ENCODE results near the gene SCP2D1. TPM values are rescaled to one million over a fixed set of nuclear protein-coding genes. Genes with fewer than 3 reads are reported as not detected.
"Not testable (repeated sequence)": the region's sequence is repeated elsewhere in the genome, so short reads cannot be mapped to it uniquely, and the experiment has no call there.

Gene SCP2D1
- total and polyA plus RNA-seq, 2 experiments from 2014 or later = not detected

DNA sequence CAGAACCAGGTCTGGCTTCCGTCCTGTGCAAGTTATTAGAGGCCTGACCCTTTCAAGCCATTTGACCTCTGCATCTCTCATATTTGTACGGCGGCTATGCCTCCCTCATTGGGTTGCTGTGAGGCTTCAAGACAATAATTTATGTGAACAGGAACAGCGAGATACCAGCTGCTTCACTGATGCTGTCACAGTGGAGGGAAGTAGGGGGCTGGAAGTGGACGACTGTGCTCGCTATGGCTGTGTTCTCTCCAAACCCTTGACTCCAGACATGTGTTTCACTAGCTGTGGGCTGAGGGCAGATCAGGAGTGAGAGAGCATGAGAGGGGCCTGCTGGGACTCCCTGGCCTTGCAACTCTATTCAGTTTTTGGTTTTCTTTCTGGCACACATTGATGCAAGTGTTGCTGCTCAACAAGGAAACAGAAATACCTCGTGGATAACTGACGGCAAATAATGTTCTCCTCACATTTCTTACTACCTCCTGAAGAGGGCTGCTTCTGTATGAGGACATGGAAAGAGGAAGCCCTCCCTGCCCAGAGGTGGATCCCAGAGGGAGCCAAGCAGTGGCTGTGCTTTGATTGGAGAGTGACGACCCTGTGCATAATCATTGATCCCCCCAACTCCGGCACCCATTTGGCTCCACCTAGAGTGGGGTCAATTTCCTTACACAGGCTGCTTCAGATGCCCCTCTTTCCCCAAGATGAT lies 34.7 kb upstream of the SCP2D1 start:
- H3K4me2 ChIP-seq (ENCODE audit: unreplicated experiment) = no peak overlapping the region
- H4K20me1 ChIP-seq (ENCODE audit: insufficient read depth) = no peaks in the 10 kb centered on the region
- TF ChIP-seq EZH2phosphoT487 (IDR thresholded peaks at IDR 0.05; ENCODE audit: insufficient read depth, low read depth) = no peak
- no peak for TF ChIP-seq EZH2 (IDR thresholded peaks at IDR 0.05; ENCODE audit: insufficient read depth, poor library complexity, severe bottlenecking)
- DNase-seq = no peak
- no peaks in the 10 kb centered on the region for H3K9me3 ChIP-seq (ENCODE audit: low read depth)
- 48 to 56% methylated on average over 10 of the region's 10 CpGs for WGBS, 2 experiments (ENCODE audit: low coverage in 1 of 2, low lambda C conversion rate in 2 of 2, missing lambda C conversion rate in 2 of 2)
- H3F3A ChIP-seq (ENCODE audit: insufficient read depth) = no peaks in the 10 kb centered on the region
- H3K9ac ChIP-seq = no peak overlapping the region
- H3K36me3 ChIP-seq (ENCODE audit: low read depth) = no peaks in the 10 kb centered on the region
- no peak overlapping the region for H3K4me3 ChIP-seq
- H3K27ac ChIP-seq = no peak overlapping the region
- H2AFZ ChIP-seq = no peak overlapping the region
- in situ Hi-C loops (cut with MboI) = no loop called here
- no peaks in the 10 kb centered on the region for H3K9me2 ChIP-seq (ENCODE audit: insufficient read depth)
- no peaks in the 10 kb centered on the region for H3K79me2 ChIP-seq (ENCODE audit: insufficient read depth)
- H3K4me1 ChIP-seq (ENCODE audit: insufficient read depth) = no peaks in the 10 kb centered on the region
- H3K27me3 ChIP-seq (replicated peaks; ENCODE audit: insufficient read depth) = no peaks in the 10 kb centered on the region

DNA sequence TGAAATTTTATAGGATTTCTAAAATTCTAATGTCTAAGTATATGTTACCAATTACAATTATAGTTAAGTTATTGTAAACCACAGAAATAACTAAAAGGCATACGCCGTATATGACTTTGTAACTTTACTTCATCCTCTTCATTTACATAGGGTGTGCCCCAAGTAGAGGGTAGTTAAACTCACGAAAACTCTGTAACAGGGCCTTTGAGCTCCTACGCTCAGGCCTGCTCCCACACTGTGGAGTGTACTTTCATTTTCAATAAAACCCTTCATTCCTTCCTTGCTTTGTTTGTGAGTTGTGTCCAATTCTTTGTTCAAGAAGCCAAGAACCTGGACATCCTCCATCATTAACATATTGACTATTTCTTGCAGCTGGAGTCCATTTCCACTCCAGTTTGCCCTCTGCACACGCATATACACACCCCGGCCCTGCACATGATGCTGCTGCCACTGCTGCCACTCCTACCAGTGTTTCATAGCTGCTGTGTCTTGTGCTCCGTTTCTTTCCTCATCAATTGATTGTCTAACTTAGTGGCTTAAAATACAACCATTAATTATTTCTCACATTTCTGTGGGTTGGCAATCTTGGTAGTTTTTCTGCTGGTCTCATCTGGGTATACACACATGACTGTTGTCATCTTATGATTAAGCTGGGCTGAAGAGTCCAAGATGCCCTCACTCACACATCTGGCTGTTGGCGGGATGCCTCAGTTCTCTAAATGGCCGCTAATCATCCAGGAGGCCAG lies 33.0 kb upstream of the SCP2D1 start:
- Histone ChIP-seq H3K4me3 (no peak overlapping the region), H3K9me2 (ENCODE audit: insufficient read depth) (no peaks in the 10 kb centered on the region), H4K20me1 (ENCODE audit: insufficient read depth) (no peaks in the 10 kb centered on the region), H3K9ac (no peak overlapping the region), H3K9me3 (ENCODE audit: low read depth) (no peaks in the 10 kb centered on the region), H3K4me2 (ENCODE audit: unreplicated experiment) (no peak overlapping the region), H3K36me3 (ENCODE audit: low read depth) (no peaks in the 10 kb centered on the region), H2AFZ (peak overlapping the region; percentile 52; the same call in 1 of the 2 replicates), H3F3A (ENCODE audit: insufficient read depth) (no peaks in the 10 kb centered on the region), H3K27me3 (replicated peaks; ENCODE audit: insufficient read depth) (no peaks in the 10 kb centered on the region; the same call in 1 of the 2 replicates), H3K79me2 (ENCODE audit: insufficient read depth) (no peaks in the 10 kb centered on the region), H3K4me1 (ENCODE audit: insufficient read depth) (no peaks in the 10 kb centered on the region), H3K27ac (no peak overlapping the region)
- TF ChIP-seq EZH2phosphoT487 (IDR thresholded peaks at IDR 0.05; ENCODE audit: insufficient read depth, low read depth) = no peak
- no peak for TF ChIP-seq EZH2 (IDR thresholded peaks at IDR 0.05; ENCODE audit: insufficient read depth, poor library complexity, severe bottlenecking)
- no peak for DNase-seq
- WGBS, 2 experiments (ENCODE audit: low coverage in 1 of 2, low lambda C conversion rate in 2 of 2, missing lambda C conversion rate in 2 of 2) = 41 to 44% methylated on average over 9 of the region's 9 CpGs
- in situ Hi-C loops (cut with MboI) = no loop called here

DNA sequence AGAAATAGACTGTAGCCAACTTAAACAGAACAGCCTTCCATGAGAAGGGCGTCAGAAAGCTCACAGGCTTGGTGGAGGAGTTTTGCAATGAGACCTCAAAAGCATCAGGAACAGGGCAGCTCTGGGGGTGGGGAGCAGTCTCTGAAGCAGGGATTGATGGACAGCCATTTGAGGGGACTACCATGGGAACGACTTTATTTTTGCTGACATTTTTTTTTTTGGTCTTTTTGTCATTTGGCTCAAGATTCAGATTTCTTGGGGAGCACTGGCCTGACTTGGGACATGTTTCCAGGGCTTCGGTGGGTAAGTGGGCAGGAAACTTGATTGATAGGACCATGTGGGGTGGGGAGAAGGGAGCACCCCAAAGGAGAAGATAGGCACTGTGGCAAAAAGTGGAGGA lies 32.1 kb upstream of the SCP2D1 start:
- Histone ChIP-seq H2AFZ (no peak overlapping the region), H3K4me2 (ENCODE audit: unreplicated experiment) (no peak overlapping the region), H3K4me1 (ENCODE audit: insufficient read depth) (no peaks in the 10 kb centered on the region), H3K36me3 (ENCODE audit: low read depth) (no peaks in the 10 kb centered on the region), H3F3A (ENCODE audit: insufficient read depth) (no peaks in the 10 kb centered on the region), H3K9me3 (ENCODE audit: low read depth) (no peaks in the 10 kb centered on the region), H3K27ac (no peak overlapping the region), H4K20me1 (ENCODE audit: insufficient read depth) (no peaks in the 10 kb centered on the region), H3K4me3 (no peak overlapping the region), H3K9me2 (ENCODE audit: insufficient read depth) (no peaks in the 10 kb centered on the region), H3K27me3 (replicated peaks; ENCODE audit: insufficient read depth) (no peaks in the 10 kb centered on the region; the same call in 1 of the 2 replicates), H3K79me2 (ENCODE audit: insufficient read depth) (no peaks in the 10 kb centered on the region), H3K9ac (no peak overlapping the region)
- WGBS, 2 experiments (ENCODE audit: low coverage in 1 of 2, low lambda C conversion rate in 2 of 2, missing lambda C conversion rate in 2 of 2) = 26 to 36% methylated on average over 3 of the region's 3 CpGs
- in situ Hi-C loops (cut with MboI) = no loop called here
- TF ChIP-seq EZH2 (IDR thresholded peaks at IDR 0.05; ENCODE audit: insufficient read depth, poor library complexity, severe bottlenecking) (no peak), EZH2phosphoT487 (IDR thresholded peaks at IDR 0.05; ENCODE audit: insufficient read depth, low read depth) (no peak)
- no peak for DNase-seq

DNA sequence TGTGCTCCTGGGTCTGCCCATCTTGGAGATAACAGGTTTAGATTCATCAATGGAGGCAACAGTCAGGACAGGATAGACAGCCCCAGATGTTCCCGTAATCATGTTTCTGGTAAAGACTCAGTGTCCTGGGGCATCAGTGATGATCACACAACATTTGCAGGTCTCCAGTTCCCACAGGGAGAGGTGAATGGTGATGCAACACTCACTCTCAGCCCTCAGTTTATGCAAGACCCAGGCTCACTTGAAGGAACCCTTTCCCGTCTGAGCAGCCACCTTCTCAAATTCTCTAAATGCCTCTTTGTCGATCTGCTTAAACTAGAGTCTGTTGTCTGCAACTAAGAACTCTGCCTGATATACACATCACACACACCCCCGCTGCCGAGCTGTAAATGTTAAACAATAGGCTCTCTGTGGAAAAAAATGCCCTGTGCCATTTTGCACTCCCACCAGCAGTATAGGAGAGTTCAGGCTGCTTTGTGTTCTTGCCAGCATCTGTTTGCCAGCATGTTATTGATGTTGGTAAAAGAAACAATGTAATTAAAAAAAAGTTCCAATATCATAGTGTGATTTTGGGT lies 30.1 kb upstream of the SCP2D1 start:
- no peak overlapping the region for H2AFZ ChIP-seq
- no peaks in the 10 kb centered on the region; the same call in 1 of the 2 replicates for H3K27me3 ChIP-seq (replicated peaks; ENCODE audit: insufficient read depth)
- H3K9me2 ChIP-seq (ENCODE audit: insufficient read depth) = no peaks in the 10 kb centered on the region
- H3K27ac ChIP-seq = no peak overlapping the region
- H4K20me1 ChIP-seq (ENCODE audit: insufficient read depth) = no peaks in the 10 kb centered on the region
- no peak for TF ChIP-seq EZH2phosphoT487 (IDR thresholded peaks at IDR 0.05; ENCODE audit: insufficient read depth, low read depth)
- no peak for TF ChIP-seq EZH2 (IDR thresholded peaks at IDR 0.05; ENCODE audit: insufficient read depth, poor library complexity, severe bottlenecking)
- no peak overlapping the region for H3K4me3 ChIP-seq
- H3K4me1 ChIP-seq (ENCODE audit: insufficient read depth) = no peaks in the 10 kb centered on the region
- H3F3A ChIP-seq (ENCODE audit: insufficient read depth) = no peaks in the 10 kb centered on the region
- no peaks in the 10 kb centered on the region for H3K9me3 ChIP-seq (ENCODE audit: low read depth)
- in situ Hi-C loops (cut with MboI) = no loop called here
- DNase-seq = no peak
- 41 to 50% methylated on average over 5 of the region's 5 CpGs for WGBS, 2 experiments (ENCODE audit: low coverage in 1 of 2, low lambda C conversion rate in 2 of 2, missing lambda C conversion rate in 2 of 2)
- H3K9ac ChIP-seq = no peak overlapping the region
- no peaks in the 10 kb centered on the region for H3K79me2 ChIP-seq (ENCODE audit: insufficient read depth)
- no peaks in the 10 kb centered on the region for H3K36me3 ChIP-seq (ENCODE audit: low read depth)
- no peak overlapping the region for H3K4me2 ChIP-seq (ENCODE audit: unreplicated experiment)

DNA sequence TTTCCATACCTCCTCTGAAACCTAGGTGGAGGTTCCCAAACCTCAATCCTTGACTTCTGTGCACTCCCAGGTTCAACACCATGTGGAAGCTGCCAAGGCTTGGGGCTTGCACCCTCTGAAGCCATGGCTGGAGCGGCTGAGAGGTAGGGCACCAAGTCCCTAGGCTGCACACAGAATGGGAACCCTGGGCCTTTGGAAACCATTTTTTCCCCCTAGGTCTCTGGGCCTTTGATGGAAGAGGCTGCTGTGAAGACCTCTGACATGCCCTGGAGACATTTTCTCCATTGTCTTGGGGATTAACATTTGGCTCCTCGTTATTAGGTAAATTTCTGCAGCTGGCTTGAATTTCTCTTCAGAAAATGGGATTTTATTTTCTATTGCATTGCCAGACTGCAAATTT lies 26.5 kb upstream of the SCP2D1 start:
- DNase-seq; H4K20me1 ChIP-seq (ENCODE audit: insufficient read depth); H3K9me3 ChIP-seq (ENCODE audit: low read depth); H3K27me3 ChIP-seq (replicated peaks; ENCODE audit: insufficient read depth); H3K4me2 ChIP-seq (ENCODE audit: unreplicated experiment); H3K4me1 ChIP-seq (ENCODE audit: insufficient read depth); H3K27ac ChIP-seq; H3K9ac ChIP-seq; H2AFZ ChIP-seq; H3K36me3 ChIP-seq (ENCODE audit: low read depth); H3F3A ChIP-seq (ENCODE audit: insufficient read depth); H3K4me3 ChIP-seq; in situ Hi-C loops (cut with MboI); H3K9me2 ChIP-seq (ENCODE audit: insufficient read depth); H3K79me2 ChIP-seq (ENCODE audit: insufficient read depth): not testable (repeated sequence)
- WGBS, 2 experiments (ENCODE audit: low coverage in 1 of 2, low lambda C conversion rate in 2 of 2, missing lambda C conversion rate in 2 of 2) = 37 to 49% methylated on average over 2 of the region's 2 CpGs

Measured in GM23248 (cell line).